KMS-11 (cell line): Measurements from ENCODE around the gene DUSP6.

Source experiments
- H2AFZ ChIP-seq: fragments of 200-600 bp; sonication (generic); 2 replicates; pipeline ENCODE4 v1.6.1; 2016; ENCODE audit warnings: antibody characterized with exemption, mixed run types, low read depth
- H3K27ac ChIP-seq: fragments of 200-600 bp; sonication (generic); 2 replicates; pipeline ENCODE4 v1.6.1; 2016; ENCODE audit warnings: mild to moderate bottlenecking, mixed run types
- H3K27me3 ChIP-seq: fragments of 200-600 bp; sonication (generic); 2 replicates; pipeline ENCODE4 v1.6.1; 2017; ENCODE audit warnings: mild to moderate bottlenecking, low read depth, mixed run types, moderate library complexity; ENCODE audit not compliant: insufficient read depth
- H3K36me3 ChIP-seq: fragments of 200-600 bp; sonication (generic); 2 replicates; pipeline ENCODE4 v1.6.1; 2017; ENCODE audit warnings: mild to moderate bottlenecking, mixed run types; ENCODE audit not compliant: insufficient read depth
- H3K4me1 ChIP-seq: fragments of 200-600 bp; sonication (generic); 2 replicates; pipeline ENCODE4 v1.6.1; 2016; ENCODE audit warnings: mild to moderate bottlenecking, low read depth, mixed run types; ENCODE audit not compliant: poor library complexity, severe bottlenecking
- H3K4me2 ChIP-seq: fragments of 200-600 bp; sonication (generic); 2 replicates; pipeline ENCODE4 v1.7.0; 2016; ENCODE audit warnings: mild to moderate bottlenecking, mixed run types
- H3K4me3 ChIP-seq: fragments of 200-600 bp; sonication (generic); IDR thresholded peaks from 2 replicates; pipeline ENCODE4 v1.6.1; 2017; ENCODE audit warnings: low read depth, low read length, mixed read lengths; ENCODE audit not compliant: insufficient read depth
- H3K79me2 ChIP-seq: fragments of 200-600 bp; sonication (generic); 2 replicates; pipeline ENCODE4 v1.6.1; 2016; ENCODE audit warnings: low read depth, mixed run types; ENCODE audit not compliant: insufficient read depth
- H3K9ac ChIP-seq: fragments of 200-600 bp; sonication (generic); 2 replicates; pipeline ENCODE4 v1.6.1; 2016; ENCODE audit warnings: mild to moderate bottlenecking, mixed run types
- H4K20me1 ChIP-seq: fragments of 200-600 bp; sonication (generic); 2 replicates; pipeline ENCODE4 v1.6.1; 2016; ENCODE audit warnings: mild to moderate bottlenecking, mixed run types; ENCODE audit not compliant: insufficient read depth
- TF ChIP-seq, protein P1 (sequence below): fragments of 200-600 bp; sonication (generic); conservative IDR thresholded peaks from 2 replicates; pipeline ENCODE4 v1.6.1; 2017; ENCODE audit warnings: low read depth, mild to moderate bottlenecking, antibody characterized with exemption, low read length, moderate library complexity, mixed read lengths

The DUSP6 gene

DNA sequence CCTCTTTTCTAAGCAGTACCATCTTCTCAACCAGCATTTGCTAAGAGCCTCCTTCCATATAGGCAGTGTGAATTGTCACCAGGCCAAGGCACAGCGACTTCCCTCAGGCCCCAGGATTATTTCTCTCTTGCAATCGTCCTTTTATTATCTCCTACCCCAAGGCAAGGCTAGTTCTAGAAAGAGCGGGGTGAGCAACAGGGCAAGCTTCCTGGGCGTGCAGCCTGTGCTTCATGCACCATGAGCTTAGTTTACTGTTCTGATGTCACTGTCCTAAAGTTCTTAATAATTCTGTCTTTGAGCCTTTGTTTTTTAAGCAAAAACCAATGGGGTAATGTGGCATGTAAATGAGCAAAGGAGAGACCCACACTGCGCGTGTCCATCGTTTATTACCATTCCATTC lies 27.9 kb downstream of the DUSP6 start:
- TF ChIP-seq, protein P1, sequence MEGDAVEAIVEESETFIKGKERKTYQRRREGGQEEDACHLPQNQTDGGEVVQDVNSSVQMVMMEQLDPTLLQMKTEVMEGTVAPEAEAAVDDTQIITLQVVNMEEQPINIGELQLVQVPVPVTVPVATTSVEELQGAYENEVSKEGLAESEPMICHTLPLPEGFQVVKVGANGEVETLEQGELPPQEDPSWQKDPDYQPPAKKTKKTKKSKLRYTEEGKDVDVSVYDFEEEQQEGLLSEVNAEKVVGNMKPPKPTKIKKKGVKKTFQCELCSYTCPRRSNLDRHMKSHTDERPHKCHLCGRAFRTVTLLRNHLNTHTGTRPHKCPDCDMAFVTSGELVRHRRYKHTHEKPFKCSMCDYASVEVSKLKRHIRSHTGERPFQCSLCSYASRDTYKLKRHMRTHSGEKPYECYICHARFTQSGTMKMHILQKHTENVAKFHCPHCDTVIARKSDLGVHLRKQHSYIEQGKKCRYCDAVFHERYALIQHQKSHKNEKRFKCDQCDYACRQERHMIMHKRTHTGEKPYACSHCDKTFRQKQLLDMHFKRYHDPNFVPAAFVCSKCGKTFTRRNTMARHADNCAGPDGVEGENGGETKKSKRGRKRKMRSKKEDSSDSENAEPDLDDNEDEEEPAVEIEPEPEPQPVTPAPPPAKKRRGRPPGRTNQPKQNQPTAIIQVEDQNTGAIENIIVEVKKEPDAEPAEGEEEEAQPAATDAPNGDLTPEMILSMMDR, result no peak
- Histone ChIP-seq H3K79me2 (no peaks in the 10 kb centered on the region), H3K27ac (no peak overlapping the region), H3K4me3 (no peak overlapping the region), H4K20me1 (no peaks in the 10 kb centered on the region), H3K4me2 (no peak overlapping the region), H3K9ac (no peak overlapping the region), H3K36me3 (no peaks in the 10 kb centered on the region), H3K27me3 (no peaks in the 10 kb centered on the region), H3K4me1 (peaks cover 11% of the 10 kb centered on the region), H2AFZ (no peak overlapping the region)

DNA sequence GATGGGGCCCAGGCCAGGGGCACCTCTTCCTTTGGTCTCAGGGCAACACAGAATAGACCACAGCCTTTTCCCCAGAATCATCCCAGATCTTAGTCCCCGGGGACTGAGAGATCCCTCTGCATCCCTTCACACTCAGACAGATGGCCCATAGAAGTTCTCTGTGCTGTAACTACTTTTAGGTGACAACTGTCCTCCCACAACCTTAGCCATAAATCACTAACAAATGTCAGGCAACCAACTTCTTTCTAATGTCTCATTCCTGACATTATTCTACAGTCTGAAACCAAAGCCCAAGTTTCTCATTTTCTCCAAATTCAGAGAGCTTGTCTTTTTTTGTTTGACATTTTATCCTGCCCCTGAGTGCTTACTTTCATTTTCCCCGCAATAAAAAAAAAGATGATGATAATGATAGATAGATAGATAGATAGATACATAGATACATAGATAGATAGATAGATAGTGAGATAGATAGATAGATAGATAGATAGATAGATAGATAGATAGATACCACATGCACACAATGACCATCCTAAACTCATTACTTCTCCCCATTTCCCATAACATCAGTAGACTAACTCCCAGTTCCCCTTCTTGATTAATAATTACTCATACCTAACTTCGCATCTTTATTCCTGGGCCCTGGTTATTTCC lies 28.6 kb downstream of the DUSP6 start:
- Histone ChIP-seq H3K9ac (no peak overlapping the region), H3K4me3 (no peak overlapping the region), H3K27ac (no peak overlapping the region), H3K4me2 (no peak overlapping the region), H3K27me3 (no peaks in the 10 kb centered on the region), H2AFZ (no peak overlapping the region), H4K20me1 (no peaks in the 10 kb centered on the region), H3K4me1 (peaks cover 11% of the 10 kb centered on the region), H3K79me2 (no peaks in the 10 kb centered on the region), H3K36me3 (no peaks in the 10 kb centered on the region)
- TF ChIP-seq, protein P1, result no peak

DNA sequence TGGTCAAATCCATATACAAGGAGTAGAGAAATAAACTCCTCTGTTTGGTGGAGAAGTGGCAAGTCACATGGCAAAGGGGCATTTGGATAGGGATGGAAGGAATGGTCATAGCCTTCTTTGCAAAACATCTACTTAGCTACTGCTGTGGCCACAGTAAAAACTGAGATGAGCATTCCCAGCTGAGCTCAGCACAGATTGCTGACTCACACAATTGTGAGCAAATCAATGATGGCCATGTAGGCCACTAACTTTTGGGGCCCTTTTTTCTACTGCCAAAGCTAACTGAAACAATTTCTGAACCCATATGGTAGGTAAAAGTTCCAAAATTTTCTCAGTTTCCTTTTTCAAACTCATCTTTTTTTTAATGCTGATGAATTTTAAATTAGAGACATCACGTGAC lies 31.6 kb downstream of the DUSP6 start:
- Histone ChIP-seq H3K4me1 (peaks cover 11% of the 10 kb centered on the region), H3K27ac (no peak overlapping the region)

DNA sequence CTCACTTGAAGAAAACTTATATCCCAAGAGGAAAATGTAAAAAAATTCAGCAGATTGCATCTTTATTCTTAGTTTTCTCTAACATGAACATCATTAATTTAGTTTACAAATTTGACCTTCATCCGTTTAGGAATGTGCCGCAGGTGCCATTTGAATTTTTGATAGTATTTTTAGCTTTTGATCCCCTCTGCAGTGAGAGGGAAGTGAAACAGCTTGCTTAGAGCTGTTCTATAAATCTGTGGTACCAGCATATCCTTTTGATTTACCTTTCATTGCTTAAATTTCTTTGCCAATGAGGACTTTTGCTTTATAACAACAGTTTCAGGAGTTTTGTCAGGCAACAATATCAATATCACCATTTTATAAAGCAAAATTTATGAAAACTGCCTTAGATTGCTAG lies 32.7 kb downstream of the DUSP6 start:
- Histone ChIP-seq H3K4me3 (no peak overlapping the region), H3K4me1 (peaks cover 11% of the 10 kb centered on the region), H3K27me3 (no peaks in the 10 kb centered on the region), H3K9ac (no peak overlapping the region), H4K20me1 (no peaks in the 10 kb centered on the region; the same call in 1 of the 2 replicates), H2AFZ (no peak overlapping the region), H3K27ac (no peak overlapping the region), H3K4me2 (no peak overlapping the region), H3K79me2 (no peaks in the 10 kb centered on the region), H3K36me3 (no peaks in the 10 kb centered on the region)
- TF ChIP-seq, protein P1, result no peak

More for the DNA sequence above, 31.6 kb downstream of the DUSP6 start:
- H2AFZ ChIP-seq, result no peak overlapping the region
- H4K20me1 ChIP-seq, result no peaks in the 10 kb centered on the region; the same call in 1 of the 2 replicates
- no peaks in the 10 kb centered on the region for H3K36me3 ChIP-seq
- H3K27me3 ChIP-seq, result no peaks in the 10 kb centered on the region
- no peaks in the 10 kb centered on the region for H3K79me2 ChIP-seq
- H3K4me2 ChIP-seq, result no peak overlapping the region
- TF ChIP-seq, protein P1, result no peak
- no peak overlapping the region for H3K4me3 ChIP-seq
- no peak overlapping the region for H3K9ac ChIP-seq
